Activated CD8-positive, alpha-beta memory T cell treated with anti-CD3 and anti-CD28 coated beads, Interleukin-2, amount 50 U/mL, for 1 hour (primary cell): ENCODE results near the gene SLC22A23.

Experiments used
- DNase-seq: peaks from one replicate; pipeline ENCODE4 v3.0.0-alpha.2; 2020; ENCODE audit errors: extremely low read depth

Gene SLC22A23

DNA sequence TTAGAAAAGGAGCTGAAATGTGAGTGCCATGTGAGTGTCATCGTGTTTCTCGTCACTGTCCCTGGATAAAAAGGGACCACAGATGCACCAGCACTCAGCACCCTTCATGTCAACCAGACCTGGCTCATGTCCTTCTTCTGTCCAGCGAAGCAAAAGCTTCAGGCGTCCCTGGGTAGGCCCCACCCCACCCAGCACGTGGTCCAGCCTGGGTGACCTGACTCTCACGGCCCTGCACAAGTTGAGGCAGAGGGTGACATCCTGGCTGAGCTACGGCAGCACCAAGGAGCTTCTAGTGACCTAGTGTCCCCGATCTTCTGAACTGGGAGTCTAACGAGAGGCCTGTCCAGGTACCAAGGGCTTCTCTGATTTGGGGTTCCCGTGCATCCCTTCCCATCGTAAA, 160.3 kb downstream of the SLC22A23 start:
- DNase-seq: no peak

DNA sequence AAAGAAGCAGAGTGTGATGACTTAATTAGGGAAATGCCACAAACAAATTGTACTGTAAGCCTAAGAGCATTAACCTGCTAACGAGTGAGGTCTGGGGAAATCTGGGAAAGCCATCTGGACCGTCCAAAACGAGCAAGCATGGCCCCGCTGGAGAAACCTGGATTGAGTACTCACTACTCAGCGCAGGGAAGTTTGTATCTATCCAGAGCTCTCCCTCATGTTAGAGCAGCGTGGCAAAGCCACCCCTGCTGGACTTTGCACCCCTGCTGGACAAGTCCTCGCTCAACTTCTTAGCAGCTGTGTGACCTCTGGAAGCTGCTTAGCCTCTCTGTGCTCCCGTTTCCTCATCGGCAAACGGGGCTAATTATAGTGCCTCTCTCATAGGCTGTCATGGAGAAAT, 160.8 kb downstream of the SLC22A23 start:
- no peak for DNase-seq

GRCh38 chr6:3294921-3295871, 161.7 kb downstream of the SLC22A23 start:
- DNase-seq: no peak

DNA sequence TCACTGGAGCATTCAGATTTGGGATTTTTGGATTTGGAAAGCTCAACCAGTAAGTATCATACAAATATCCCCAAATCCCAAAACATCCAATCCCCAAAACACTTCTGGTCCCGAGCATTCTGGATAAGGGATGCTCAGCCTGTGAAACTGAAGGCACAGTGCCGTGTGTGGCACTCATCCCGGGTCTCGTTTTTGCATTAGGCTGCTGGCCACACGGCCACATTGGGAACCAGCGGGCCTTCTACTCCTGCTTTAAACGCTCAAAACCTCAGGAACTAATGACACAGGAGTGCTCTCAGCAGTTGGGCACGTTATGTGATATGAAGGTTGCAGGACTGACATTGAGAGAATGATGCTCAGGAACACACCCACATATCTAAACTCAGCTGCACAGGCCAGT, 162.5 kb downstream of the SLC22A23 start:
- DNase-seq: no peak

- no peak for DNase-seq
Measured at GRCh38 chr6:3293271-3294155, 163.3 kb downstream of the SLC22A23 start.

DNA sequence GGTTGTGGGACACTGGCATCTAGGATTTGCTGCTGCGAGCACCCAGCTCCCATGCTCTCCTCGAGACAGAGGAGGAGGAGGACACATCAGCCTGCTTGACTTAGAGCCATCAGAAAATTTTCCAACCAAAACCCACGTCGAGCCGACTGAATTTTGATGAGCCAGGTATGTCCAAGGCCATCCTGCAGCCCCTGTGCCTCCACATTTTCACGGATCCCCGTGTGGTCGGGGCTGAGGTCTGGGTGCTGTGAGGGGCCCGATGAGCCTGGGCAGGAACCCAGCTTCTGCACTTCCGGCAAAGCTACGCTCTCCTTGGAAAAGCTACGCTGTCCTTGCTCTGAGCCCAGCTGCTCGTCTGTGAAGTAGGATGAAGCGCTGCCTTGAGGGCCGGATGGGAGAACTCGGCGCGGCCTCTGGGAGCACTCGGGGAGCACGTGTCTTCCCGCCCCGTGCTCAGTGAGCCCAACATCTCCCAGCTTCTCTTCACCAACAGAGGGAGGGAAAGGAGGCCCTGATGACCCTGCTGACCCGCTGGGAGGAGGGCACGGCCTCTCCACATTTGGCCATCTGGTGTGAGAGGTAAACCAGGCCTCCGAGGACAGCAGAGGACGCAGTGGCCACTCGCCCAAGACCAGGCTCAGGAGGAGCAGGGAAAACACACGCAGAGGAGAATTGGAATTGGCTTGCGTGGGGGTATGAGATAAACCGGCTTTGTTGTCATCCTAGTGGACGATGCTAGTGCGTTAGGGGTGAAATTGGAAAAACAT, 164.2 kb downstream of the SLC22A23 start:
- DNase-seq: no peak

DNA sequence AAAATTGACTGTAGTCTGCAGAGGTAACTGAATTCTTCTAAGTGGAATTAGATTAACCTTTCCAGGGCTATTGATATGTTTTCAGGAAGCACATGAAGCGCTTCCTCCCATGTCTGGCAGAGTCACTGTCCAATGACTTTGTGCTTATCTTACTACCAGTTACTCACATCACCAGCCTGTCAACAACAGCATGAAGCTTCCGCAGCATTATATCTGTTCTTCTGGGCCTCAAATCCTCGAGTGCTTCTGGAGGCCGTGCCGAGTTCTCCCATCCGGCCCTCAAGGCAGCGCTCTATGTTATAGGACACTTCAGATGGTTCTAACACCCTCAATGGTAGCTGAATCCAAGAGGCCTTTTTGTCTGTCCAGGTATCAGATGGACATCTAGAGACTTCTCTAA, 164.9 kb downstream of the SLC22A23 start:
- no peak for DNase-seq

GRCh38 chr6:3291346-3291745, 165.5 kb downstream of the SLC22A23 start:
- no peak for DNase-seq

DNA sequence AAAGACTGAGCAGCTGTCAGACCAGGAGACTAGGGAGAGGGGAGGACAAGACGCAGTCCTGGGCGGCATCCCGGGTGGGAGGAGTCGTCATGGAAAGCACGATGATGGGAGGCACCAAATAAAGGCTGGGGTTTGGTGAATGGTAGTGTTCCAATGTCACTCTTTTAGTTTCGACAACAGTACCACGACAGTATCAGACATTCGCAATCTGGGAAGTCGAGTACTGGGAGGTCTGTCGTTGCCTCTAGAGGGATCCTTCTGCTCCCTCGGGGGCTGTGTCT, 166.0 kb downstream of the SLC22A23 start:
- DNase-seq: no peak

GRCh38 chr6:3290149-3290930, 166.5 kb downstream of the SLC22A23 start:
- no peak for DNase-seq

DNA sequence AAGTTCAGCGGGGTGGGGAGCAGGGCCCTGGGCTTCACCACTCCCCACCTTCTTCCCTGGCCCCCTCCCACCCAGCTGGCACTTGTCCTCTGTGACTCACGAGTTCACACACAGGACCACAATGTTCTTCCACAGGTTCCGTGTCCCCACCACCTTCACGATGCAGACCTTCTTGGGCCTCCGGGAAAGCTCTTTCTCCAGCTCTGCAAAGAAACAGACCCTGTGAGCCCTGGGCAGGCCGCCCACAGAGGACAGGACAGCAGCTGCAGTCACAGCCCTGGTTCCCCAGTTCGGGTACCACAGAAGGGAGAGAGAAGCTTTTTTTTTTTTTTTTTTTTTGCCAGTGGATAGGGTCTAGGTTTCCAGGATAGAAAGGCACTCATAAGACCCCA, 167.2 kb downstream of the SLC22A23 start:
- DNase-seq: no peak

GRCh38 chr6:3288711-3289663, 167.9 kb downstream of the SLC22A23 start:
- DNase-seq: no peak

GRCh38 chr6:3287976-3288707, 168.7 kb downstream of the SLC22A23 start:
- no peak for DNase-seq

DNA sequence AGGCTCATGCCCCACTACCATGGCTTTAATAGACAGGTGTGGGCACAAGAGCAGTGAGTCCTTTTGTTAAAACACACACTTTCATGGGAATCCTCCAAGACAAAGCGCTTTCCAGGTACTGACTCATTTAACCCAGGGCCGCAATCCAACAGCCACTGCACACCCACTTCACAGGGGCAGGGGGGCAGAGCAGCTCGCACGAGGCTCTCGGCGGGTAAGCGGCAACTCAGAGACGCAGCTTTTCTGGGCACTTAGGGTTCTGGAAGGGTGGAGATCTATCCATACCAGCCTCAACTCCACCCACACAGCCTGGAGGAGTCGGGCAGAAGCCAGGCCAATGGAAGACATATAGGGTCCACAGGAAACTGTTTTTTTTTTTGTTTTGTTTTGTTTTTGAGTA, 169.5 kb downstream of the SLC22A23 start:
- no peak for DNase-seq

DNA sequence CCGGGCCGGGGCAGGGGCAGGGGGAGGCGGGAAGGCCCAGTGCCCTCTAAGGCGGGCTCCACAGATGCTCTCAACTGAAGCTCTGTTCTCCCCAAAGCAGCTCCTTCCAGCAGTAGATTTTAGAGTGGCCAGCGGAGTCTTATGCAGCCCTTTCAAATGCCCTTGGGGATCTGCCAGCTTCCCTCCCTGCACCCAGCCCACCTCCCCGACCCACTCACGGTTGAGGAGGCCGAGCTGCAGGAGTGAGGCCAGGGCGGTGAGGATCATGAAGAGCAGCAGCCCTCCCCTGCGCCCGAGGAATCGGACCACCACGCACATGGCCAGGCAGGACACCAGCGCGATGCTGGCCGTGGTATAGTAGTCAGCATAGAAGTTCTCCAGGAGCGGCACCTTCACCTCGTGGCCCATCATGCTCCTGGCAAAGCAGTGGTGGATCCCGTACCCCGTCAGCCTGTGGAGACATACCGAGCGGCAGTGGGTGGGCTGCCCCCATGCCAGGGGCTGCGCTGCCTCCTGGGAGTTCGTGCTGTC, 170.1 kb downstream of the SLC22A23 start:
- no peak for DNase-seq

DNA sequence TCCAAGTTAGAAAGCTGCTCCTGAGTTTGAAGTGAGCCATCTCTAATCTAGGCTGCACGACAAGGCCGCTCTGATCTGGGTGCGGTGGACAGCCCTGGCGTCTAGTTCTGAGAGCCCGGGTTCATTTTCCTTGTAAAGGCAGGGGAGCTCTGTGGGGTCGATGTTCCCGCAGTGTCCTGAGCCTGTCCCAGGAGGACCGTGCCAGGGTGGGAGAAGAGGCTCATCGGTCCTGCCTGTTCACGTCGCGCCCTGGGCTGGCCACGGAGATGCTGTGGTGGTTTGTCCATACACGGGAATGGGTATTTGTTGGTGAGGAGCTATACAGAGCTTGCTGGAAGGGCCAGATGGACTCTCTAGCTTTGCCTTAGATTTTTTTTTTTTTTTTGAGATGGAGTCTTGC, 171.1 kb downstream of the SLC22A23 start:
- DNase-seq: no peak

GRCh38 chr6:3285049-3285639, 171.7 kb downstream of the SLC22A23 start:
- no peak for DNase-seq

DNA sequence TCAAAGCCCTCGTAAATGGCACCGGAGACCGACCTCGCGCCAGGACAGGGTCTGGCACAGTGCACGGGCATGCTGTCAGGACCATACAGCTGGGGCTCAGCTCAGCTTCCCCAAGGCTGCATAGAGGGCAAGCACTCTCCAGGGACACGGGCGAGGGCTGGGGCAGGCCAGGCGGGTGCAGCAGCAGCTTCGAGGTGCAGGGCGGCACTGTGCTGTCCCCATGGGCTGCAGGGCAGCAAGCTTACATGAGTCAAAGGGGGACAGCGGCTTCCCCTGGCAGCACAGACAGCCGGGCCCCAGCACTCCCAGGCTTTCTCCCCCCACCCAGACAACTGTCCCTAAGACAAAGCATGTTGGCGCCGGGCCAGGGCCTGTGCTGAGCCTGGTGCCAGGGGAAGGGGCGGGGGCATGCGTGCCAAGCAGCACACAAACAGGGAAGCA, 172.4 kb downstream of the SLC22A23 start:
- DNase-seq: no peak
